Measurements from ENCODE around the gene MUSK.

Gene MUSK

DNA sequence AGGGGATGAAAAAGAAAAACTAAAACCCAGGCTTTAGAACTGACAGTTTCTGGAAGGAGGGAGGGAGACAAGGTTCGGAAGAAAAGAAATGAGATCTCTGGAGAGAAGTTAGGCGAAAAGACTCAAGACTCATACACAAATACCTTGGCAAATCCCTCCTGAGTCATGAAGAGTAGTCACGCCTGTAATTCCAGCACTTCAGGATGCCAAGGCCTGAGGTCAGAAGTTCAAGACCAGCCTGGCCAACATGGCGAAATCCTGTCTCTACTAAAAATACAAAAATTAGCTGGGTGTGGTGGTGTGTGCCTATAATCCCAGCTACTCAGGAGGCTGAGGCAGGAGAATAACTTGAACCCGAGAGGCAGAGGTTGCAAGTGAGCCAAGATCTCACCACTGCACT, 27.3 kb downstream of the MUSK start:
- DNase-seq (ENCODE audit: low spot score) = peak; percentile 9

DNA sequence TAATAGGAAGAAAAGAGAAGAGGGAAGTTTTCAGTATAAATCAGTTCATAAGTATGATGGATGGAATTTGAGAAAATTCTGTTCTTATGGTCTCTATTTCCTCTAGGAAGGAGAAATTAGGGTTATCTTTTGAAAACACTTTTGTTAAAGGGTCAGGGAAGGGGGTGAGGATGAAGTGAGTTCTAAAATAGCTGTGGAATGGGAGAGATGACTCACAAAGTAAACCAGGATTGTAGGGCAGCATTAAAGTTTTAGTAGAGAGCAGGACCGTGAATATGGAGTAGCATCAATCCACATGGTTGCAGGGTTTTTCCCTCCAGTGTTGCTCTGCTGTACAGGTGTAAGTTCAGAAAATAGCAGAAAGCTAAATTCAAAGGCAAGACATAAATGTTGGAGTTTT, 32.4 kb downstream of the MUSK start:
- peak; percentile 32 for DNase-seq (ENCODE audit: low spot score)

DNA sequence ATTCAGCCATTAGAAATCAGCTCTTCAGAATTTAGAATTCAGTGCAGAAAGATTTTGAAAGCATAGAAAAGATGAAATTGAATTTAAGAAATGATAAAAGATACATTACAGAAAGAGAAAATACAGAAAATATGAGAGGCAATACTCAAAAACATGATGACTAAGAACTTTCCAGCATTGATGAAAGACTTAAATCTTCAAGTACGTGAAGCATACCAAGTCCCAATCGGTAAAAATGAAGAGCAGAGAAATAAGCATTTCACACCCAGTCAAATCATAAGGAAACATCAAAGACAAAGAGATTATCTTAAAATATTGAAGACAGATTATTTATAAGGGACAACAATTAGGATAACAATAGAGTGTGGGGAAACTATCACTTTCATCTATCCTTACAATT, 35.1 kb downstream of the MUSK start:
- DNase-seq (ENCODE audit: low spot score) = no peak

DNA sequence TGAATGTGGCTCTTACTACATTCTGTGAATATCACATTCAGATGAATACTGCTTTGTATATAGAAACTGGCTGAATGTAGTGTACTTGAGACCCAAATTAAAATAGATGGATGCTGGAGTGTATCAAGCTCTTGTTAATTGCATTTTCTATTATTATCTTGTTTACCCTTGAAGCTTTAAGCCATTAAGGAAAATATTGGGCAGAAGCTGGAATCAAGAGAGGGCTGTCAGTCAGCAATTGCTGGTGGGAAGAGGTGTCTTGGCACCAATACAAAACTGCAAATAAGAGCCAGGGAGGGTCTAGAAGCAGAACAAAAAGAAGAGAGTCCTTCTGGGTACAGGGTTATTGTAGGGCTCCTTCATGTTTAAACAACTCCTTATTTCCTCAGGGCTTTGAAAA, 38.8 kb downstream of the MUSK start:
- no peak for DNase-seq (ENCODE audit: low spot score)

DNA sequence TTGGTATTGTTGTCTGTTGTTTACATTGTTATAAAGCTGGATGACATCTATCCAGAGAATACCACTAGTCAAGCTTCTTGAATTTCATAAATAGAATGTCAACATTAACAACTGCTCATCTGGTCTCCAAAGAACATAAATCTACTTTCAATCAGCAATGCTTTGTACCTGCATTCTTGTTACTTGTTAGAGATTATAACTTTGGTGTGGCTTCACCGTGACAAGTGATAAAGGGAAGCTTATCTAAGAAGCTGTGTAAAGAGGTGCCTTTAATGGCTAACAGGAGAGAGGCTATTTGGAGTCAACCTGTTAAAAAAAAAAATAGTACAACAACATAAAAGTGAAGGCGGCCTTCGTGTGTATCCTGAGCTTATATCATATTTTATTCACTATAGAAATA, 41.8 kb downstream of the MUSK start:
- no peak for DNase-seq (ENCODE audit: low spot score)

DNA sequence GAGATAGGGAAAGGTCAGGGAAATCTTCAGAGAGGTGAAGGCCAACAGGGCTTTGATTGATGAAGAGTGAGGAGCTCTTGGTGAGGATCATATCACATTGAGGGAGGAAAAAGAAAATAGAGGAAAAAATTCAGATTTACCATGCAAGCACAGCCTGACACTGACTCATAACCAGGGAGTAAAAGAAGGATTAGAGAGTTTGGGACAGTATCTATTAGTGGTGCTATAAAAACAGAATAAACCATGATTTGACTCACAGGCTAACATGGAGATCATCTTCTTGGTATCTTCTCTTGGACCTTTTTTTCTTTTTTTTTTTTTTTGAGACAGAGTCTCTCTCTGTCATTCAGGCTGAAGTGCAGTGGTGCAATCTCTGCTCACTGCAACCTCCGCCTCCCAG, 44.4 kb downstream of the MUSK start:
- DNase-seq (ENCODE audit: low spot score) = peak; percentile 15

DNA sequence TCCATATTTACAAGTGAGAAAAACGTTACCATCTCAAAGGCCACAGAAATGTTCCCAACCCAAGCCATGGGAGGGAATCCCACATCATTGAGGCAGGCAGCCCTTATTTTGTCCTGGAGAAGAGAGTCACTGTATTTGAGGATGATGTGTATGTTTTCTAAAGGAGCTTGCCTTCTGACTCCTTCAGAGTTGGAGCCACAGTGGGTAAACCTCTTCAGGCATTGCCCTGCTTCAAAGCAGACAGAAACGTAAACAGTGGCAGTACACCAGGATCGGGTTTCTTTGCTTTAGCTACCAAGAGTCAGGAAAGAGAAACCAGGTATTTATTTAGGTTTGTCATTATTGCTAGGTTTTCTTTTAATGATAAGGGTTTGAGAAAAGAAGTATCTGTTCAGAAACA, 45.7 kb downstream of the MUSK start:
- no peak for DNase-seq (ENCODE audit: low spot score)

DNA sequence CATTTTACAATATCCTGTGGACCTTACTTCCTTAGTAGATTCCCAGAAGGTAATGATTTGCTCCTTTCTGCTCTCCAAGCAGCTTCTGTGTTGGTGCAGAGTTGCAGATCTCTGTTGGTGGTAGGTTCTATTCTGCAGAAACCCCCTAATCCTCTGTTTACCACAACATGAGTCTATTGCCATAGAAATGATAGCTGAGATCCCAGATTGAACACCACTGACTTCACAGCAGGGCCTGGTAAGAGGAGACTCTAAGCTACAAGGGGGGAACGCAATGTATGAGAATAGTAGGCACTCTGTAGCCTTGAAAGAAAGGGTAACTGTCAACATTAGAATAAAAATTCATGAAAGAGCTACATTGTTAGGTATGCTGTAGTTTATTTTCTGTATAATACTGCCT, 59.5 kb downstream of the MUSK start:
- DNase-seq (ENCODE audit: low spot score) = no peak

DNA sequence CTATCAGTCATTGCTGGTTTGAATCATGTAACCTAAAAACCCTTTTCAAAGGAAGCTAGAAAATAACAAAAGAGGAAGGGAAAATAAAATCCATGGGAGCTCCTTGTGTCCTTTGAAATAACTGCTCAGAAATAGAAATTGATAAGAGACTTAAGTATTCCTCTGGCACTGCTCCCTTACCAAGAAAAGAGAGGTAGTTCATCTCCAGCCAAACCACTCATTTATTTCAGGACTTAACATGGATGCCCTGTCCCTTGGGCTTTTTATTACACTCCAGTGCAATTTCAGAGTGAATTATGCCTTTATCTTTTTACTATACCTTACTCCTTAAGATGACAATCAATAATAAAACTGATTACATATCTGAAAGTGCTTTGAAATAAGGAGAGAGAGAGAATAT, 61.0 kb downstream of the MUSK start:
- no peak for DNase-seq (ENCODE audit: low spot score)

DNA sequence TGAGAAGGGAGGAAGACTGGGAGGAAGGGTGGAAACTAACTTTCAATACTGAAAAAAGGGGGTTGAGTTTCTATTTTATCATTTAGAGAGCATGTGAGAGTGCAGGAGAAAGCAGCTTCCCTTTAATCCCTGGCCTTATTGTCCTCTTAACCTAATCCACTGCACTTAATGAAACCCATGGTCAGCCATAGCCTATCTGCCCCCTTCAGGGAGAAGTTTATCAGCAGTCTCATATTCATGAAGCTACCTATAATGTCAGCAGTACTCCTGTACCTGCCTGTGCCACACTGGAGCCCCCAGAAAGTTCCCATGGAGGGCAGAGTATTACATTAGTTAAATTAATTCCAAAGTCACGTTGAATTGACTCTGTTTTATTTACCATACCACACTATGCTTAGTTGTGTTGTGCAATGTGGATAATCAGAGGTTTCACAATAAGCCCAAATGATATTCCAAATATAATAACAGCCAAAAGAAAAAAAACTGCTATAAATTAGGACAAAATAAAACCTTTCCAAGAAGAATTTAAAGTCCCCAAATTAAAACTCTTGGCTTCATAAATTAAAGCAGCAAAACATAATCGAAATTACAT, 62.9 kb downstream of the MUSK start:
- no peak for DNase-seq (ENCODE audit: low spot score)

DNA sequence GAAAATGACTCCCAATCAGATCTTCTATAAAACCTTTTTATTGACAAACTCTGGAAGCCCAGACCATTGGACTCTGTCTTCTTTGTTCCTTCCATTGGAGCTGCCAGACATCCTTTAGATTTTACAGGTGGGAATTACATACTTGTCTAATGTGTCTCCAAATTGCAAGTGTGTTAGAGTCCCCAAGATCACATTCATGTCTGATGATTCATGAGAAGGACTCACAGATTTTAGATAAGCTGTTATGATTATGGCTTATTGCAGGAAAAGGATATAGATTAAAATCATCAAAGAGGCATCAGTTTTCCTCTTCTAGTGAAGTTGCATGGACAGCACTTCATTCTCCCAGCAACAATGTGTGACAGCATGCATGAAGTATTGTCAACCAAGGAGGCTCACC, 70.4 kb downstream of the MUSK start:
- no peak for DNase-seq (ENCODE audit: low spot score)

DNA sequence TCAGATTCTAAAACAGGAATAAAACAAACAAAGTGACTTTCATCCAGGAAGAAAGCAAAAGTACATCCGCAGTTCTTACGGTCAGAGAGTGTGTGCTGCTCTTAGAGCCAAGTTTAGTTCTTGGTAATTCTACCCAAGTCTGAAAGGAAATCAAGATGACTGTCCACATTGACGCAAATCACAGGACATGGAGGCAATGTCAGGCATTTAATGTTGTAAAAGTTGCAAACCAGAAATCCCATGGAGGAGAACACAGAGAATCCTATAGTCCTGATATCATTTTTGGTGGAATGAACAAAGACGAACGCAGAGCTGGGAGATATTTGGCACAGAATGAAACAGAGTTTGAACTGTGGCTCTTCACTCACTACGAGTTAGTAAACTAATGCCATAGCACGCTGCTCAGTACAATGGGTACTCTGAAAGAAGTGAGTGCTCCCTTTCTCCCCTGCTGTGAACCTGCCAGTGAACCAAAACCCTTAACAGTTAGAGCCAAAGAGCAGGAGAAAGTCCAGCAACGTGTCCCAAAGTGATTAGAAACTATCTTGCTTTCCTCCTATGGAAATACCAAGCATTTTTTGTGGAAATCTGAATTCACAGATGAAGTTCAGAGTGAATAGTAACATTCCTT, 74.3 kb downstream of the MUSK start:
- peak; percentile 56 for DNase-seq (ENCODE audit: low spot score)

DNA sequence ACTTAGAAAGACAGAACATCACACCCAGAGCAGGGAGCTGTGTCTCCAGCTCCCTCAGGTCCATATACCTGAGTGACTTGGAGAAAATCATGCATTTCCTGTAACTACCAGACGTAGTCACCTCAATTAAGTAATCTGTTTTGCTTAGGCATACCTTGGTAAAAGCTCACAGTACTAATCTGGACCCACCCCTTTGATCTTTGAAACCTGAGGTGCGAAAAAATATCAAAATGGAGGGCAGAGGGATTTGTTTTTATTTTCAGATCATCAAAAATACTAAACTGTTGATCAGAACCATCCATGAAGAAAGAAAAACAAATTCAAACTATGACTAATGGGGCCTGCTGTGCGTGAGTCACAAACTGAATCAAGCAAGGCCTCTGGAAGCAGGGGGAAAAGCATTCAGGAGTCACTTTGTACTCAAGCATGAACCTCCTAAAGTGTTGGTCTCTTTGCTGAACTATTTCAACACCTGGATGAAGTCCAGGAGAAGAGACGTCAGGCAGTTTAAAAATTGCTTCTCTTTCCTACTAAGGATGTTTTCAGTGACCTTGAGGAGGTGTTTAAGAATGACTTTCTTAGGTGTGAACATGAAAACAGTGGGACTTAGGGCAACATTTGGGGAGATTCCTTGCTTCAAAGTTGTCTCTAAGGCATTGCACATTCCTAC, 76.3 kb downstream of the MUSK start:
- peak; percentile 83 for DNase-seq (ENCODE audit: low spot score)

DNA sequence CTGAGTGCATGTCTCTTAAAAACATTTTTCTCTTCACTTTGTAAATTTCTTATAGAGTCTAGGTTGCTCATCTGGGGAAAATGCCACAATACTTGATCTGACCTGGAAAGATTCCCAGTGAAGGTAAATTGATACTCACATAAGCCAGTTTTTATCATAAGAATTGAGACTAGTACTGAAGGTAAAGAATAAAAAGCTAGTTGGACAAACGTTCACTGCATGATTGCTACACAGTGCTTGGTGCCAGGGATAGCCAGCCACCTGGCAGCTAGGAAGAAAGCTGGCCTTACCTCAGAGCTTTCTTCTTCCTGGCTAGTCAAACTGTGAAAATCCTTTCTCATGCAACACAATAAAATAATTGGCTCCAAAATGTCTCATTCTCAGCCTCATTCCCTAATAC, 77.1 kb downstream of the MUSK start:
- no peak for DNase-seq (ENCODE audit: low spot score)

DNA sequence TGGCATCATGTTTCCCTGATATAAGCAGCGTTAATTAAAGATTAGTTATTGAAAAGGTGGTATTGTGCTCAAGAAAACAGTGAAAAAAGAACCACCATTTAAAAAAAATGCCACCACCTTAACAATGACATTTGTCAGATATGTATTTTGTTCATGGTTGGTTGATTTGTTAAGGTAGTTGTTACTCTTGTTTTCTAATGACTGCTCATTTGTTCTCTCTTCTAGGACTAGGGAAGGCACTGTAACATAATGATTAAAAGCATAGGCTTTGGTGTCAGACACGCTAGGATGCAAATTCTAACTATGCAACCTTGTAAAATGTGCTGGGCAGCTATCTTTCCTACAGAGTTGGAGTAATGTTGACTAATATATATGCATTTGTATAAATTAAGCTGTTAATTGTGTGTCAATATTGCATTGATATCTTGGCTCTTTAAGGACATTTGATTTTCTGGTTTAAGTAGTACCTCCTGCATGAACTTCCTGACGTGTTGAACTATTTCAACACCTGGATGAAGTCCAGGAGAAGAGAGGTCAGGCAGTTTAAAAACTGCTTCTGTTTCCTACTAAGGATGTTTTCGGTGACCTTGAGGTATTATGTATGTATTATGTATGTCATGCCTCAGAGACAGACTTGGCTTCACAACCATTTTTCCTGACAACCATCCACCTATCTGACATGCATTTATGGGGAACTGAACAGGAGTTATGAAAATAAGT, 77.8 kb downstream of the MUSK start:
- no peak for DNase-seq (ENCODE audit: low spot score)

DNA sequence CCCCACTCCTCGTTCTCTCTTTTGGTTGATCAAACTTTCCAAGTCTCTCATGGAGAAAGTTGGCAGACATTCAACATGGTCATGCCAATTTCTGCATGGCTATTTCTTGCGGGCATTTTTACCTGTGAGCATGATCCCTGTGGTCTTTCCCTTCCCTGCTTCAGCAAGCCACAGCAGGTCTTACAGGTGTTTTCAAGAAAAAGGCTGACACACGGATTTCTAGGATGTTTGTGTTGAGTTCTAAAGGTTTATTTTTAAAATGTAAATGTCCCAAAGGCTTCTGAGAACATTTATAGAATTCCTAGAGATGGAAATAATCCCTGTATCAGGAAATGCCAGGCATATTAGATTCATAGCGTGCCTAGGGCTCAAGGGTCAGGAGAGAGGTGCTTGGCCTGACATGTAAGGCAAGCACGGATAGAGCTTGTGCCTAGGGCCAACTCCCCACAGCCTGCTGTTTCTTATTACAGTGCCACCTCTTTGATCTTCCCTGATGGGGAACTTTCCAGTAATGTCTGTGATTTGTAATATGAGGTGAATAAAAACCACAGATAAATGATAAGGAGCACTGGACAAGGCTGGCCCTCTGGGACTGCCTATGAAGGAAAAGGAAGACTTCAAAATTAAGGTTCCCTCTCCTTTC, 79.8 kb downstream of the MUSK start:
- no peak for DNase-seq (ENCODE audit: low spot score)

DNA sequence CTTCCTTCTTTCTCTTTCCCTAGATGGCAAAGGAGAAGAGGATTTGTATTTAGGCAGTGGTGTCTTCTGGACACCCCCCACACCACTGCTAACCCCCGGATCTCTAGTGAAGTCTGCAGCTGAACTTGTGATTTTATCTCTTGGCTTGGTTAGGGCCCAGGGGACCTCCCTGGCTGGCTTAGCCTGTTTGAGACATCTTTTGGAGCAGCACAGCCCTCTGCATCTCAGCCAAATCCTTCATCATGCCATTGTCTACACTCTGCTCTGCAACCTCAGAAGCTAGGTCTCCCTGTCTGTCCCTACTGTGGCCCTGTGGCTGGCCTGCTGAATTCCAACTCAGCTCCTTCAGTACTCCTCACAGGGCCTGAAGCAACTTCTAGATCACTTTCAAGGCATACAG, 81.7 kb downstream of the MUSK start:
- DNase-seq (ENCODE audit: low spot score) = no peak

DNA sequence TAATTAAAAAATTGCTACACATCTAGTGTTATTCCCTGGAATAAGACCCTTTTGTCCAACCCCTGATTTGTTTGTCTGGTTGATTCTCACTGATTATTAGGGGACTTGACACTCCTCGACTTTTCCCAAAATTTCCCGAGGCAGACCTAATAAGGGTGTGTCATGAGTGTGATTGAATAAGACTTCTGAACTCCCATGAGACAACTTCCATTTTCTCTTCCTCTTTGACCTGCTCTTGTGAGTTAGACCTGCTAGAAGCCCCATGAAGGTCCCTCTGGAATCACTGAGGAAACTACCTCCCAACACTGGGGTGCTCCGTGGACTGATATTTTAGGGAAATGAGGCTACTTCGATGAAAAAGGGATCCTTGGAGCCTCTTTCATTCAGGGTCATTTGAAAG, 83.4 kb downstream of the MUSK start:
- no peak for DNase-seq (ENCODE audit: low spot score)

DNA sequence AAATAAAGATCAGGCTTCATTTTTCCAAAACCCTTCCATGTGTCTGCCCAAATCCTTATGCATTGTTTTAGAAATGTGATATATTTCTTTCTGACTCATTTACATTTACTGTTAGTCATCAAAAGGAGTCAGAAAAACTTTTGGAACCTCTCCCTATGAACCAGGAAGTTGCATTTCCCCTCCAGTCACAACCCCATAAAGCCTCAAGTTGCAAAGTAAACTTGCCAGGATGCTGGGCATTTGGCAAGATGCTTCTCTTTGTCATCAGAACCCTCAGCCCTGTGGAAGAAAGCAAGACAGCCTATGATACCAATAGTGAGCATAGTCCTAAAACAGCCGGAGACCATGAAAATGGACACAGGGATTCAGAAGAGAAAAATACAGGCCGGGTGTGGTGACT, 84.2 kb downstream of the MUSK start:
- DNase-seq (ENCODE audit: low spot score) = peak; percentile 69

DNA sequence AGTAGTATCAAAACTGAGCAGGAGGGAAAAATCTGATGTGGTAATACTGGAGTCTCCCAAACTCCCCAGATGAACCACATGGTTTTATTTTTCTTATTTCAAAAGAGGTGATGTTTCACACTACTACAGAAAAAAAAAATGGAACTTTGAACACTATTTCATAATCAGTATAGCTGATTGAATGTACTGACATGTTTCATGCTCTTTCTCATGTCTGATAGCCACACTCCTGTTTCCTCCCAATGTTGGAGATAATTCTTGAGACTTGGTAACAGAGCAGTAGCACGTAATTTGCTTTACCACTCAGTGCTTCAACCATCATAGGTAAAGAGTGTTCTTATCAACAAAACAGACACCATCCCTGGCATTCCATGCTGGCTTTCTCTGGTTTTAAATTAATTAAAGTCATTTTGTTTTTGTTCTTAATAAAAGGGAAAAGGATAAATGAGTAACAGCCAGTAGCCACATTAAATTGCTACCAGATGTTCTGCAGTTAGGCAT, 85.2 kb downstream of the MUSK start:
- peak; percentile 29 for DNase-seq (ENCODE audit: low spot score)

DNA sequence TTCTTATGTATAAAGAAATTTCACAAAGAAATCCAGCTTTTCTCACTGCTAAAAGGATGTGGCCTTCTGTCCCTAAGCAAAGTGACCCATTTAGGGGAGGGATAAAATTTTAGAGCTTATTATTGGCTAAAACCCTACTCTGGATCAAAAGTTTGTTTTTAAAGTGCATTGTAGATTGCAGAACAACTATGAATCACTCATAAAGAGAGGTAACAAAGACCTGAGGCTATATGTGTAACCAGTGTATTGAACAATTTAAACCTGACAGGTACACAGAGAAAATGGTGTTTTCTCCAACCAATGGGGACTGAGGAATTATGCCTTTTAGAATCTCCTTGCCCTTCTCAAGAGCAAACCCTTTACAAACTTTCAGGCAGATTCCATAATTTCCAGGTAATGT, 86.6 kb downstream of the MUSK start:
- no peak for DNase-seq (ENCODE audit: low spot score)

DNA sequence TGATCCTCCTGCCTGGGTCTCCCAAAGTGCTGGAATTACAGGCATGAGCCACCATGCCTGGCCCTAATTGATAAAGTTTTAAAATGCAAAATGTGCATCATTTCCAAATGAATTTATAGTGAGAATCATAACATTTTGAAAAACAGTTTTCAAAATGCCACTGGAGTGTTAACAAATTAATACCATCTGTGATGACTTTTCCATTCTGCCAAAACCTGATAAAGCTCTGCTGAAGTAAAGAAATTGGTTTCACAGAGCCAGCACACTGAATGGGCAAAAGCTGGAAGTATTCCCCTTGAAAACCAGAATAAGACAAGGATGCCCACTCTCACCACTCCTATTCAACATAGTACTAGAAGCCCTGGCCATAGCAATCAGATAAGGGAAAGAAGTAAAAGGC, 89.6 kb downstream of the MUSK start:
- no peak for DNase-seq (ENCODE audit: low spot score)

DNA sequence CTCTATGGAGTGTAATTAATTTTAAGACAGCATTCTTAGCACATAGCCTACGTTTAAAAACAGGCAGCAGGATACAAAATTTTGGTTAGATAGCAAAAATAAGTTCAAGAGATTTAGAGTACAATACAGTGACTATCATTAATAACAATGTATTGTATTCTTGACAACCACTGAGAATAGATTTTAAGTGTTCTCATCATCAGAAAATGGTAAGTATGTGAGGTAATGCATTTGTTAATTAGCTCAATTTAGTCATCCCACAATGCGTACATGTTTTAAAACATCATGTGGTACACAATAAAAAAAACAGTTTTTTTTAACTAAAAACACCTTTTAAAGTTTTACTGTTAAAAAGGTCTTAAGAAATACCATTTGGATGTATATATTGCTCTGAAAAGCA, 94.2 kb downstream of the MUSK start:
- no peak for DNase-seq (ENCODE audit: low spot score)
